ENCODE data around the gene PREP.
"Not testable (repeated sequence)": the region's sequence is repeated elsewhere in the genome, so short reads cannot be mapped to it uniquely, and the experiment has no call there.

The PREP gene

GRCh38 chr6:105428342-105428957 lies 25.6 kb upstream of the PREP start:
- peak overlapping the region; percentile 86 for H3K27ac ChIP-seq (ENCODE audit: low read length, poor library complexity, severe bottlenecking)
- no peak overlapping the region for H3K4ac ChIP-seq (ENCODE audit: low read depth in 1 of 2, low read length in 2 of 2)
- H2BK5ac ChIP-seq (ENCODE audit: low read depth, low read length, poor library complexity, severe bottlenecking), result no peak overlapping the region
- peaks cover 0 to 2% of the 10 kb centered on the region in 2 experiments for H3K27me3 ChIP-seq (ENCODE audit: control insufficient read depth in 1 of 2, insufficient read depth in 1 of 2, low read length in 2 of 2)
- H3K4me3 ChIP-seq (ENCODE audit: insufficient read depth in 1 of 2, low read depth in 1 of 2, low read length in 2 of 2), result peak overlapping the region in 1 of 2 experiments; percentile 6
- no peak overlapping the region for H2AK5ac ChIP-seq (ENCODE audit: low read length, severe bottlenecking)
- H2BK12ac ChIP-seq (ENCODE audit: low read length in 2 of 2), result no peak overlapping the region
- no peak overlapping the region for H3K4me2 ChIP-seq (ENCODE audit: low read length, poor library complexity, severe bottlenecking)
- H3K36me3 ChIP-seq (ENCODE audit: control insufficient read depth in 1 of 2, insufficient read depth in 2 of 2, low read depth in 1 of 2, low read length in 2 of 2), result no peaks in the 10 kb centered on the region
- H3K14ac ChIP-seq (ENCODE audit: low read length in 2 of 2), result no peak overlapping the region
- H2BK15ac ChIP-seq (ENCODE audit: low read depth, poor library complexity, severe bottlenecking), result no peak overlapping the region
- H3K9me3 ChIP-seq (ENCODE audit: control insufficient read depth, low read length), result no peaks in the 10 kb centered on the region
- no peak overlapping the region for H4K91ac ChIP-seq (ENCODE audit: low read length)
- H3K23ac ChIP-seq (ENCODE audit: low read length in 2 of 2), result no peak overlapping the region
- H3K79me1 ChIP-seq (replicated peaks; ENCODE audit: low read length, poor library complexity, severe bottlenecking), result no peaks in the 10 kb centered on the region
- WGBS, result 29% methylated on average over 5 of the region's 5 CpGs
- H4K8ac ChIP-seq (ENCODE audit: low read length), result peak overlapping the region; percentile 38
- no peak overlapping the region for H3K18ac ChIP-seq (ENCODE audit: low read depth in 1 of 2, low read length in 2 of 2)
- peak overlapping the region; percentile 56 for H3K9ac ChIP-seq (ENCODE audit: low read length)
- DNase-seq, result peak; percentile 62
- H2BK120ac ChIP-seq (ENCODE audit: low read depth, low read length), result no peak overlapping the region
- H3K4me1 ChIP-seq (ENCODE audit: control insufficient read depth, insufficient read depth, low read depth, low read length), result peaks cover 10% of the 10 kb centered on the region
- no peak overlapping the region for H2AFZ ChIP-seq (ENCODE audit: low read depth, low read length)

- H3K9ac ChIP-seq (ENCODE audit: low read length), result no peak overlapping the region
- no peak overlapping the region for H3K4me3 ChIP-seq (ENCODE audit: insufficient read depth in 1 of 2, low read depth in 1 of 2, low read length in 2 of 2)
- H4K91ac ChIP-seq (ENCODE audit: low read length), result no peak overlapping the region
- H3K27me3 ChIP-seq (ENCODE audit: control insufficient read depth in 1 of 2, insufficient read depth in 1 of 2, low read length in 2 of 2), result peaks cover 0 to 5% of the 10 kb centered on the region in 2 experiments
- H3K9me3 ChIP-seq (ENCODE audit: control insufficient read depth, low read length), result no peaks in the 10 kb centered on the region
- H3K27ac ChIP-seq (ENCODE audit: low read length, poor library complexity, severe bottlenecking), result no peak overlapping the region
- no peak overlapping the region for H2BK5ac ChIP-seq (ENCODE audit: low read depth, low read length, poor library complexity, severe bottlenecking)
- H2AFZ ChIP-seq (ENCODE audit: low read depth, low read length), result no peak overlapping the region
- DNase-seq, result peak; percentile 66
- H4K8ac ChIP-seq (ENCODE audit: low read length), result no peak overlapping the region
- no peak overlapping the region for H2BK120ac ChIP-seq (ENCODE audit: low read depth, low read length)
- H3K18ac ChIP-seq (ENCODE audit: low read depth in 1 of 2, low read length in 2 of 2), result no peak overlapping the region
- no peak overlapping the region for H3K23ac ChIP-seq (ENCODE audit: low read length in 2 of 2)
- no peak overlapping the region for H3K4me2 ChIP-seq (ENCODE audit: low read length, poor library complexity, severe bottlenecking)
- WGBS, result 29% methylated on average over 6 of the region's 7 CpGs
- H2AK5ac ChIP-seq (ENCODE audit: low read length, severe bottlenecking), result no peak overlapping the region
- H3K4ac ChIP-seq (ENCODE audit: low read depth in 1 of 2, low read length in 2 of 2), result no peak overlapping the region
- no peaks in the 10 kb centered on the region for H3K79me1 ChIP-seq (replicated peaks; ENCODE audit: low read length, poor library complexity, severe bottlenecking)
- H3K4me1 ChIP-seq (ENCODE audit: control insufficient read depth, insufficient read depth, low read depth, low read length), result peaks cover 2% of the 10 kb centered on the region
- no peak overlapping the region for H2BK15ac ChIP-seq (ENCODE audit: low read depth, poor library complexity, severe bottlenecking)
- H3K14ac ChIP-seq (ENCODE audit: low read length in 2 of 2), result no peak overlapping the region
- no peak overlapping the region for H2BK12ac ChIP-seq (ENCODE audit: low read length in 2 of 2)
- H3K36me3 ChIP-seq (ENCODE audit: control insufficient read depth in 1 of 2, insufficient read depth in 2 of 2, low read depth in 1 of 2, low read length in 2 of 2), result no peaks in the 10 kb centered on the region
Observed at GRCh38 chr6:105424175-105424783, 21.4 kb upstream of the PREP start.

- not testable (repeated sequence) for H2BK15ac ChIP-seq (ENCODE audit: low read depth, poor library complexity, severe bottlenecking); H3K4me1 ChIP-seq (ENCODE audit: control insufficient read depth, insufficient read depth, low read depth, low read length)
Observed at GRCh38 chr6:105416971-105417370, 14.1 kb upstream of the PREP start.

GRCh38 chr6:105409734-105410133 lies 6.9 kb upstream of the PREP start:
- Histone ChIP-seq H3K27me3 (ENCODE audit: control insufficient read depth in 1 of 2, insufficient read depth in 1 of 2, low read length in 2 of 2) (peaks cover 3 to 16% of the 10 kb centered on the region in 2 experiments), H4K8ac (ENCODE audit: low read length) (no peak overlapping the region), H3K79me1 (replicated peaks; ENCODE audit: low read length, poor library complexity, severe bottlenecking) (no peaks in the 10 kb centered on the region), H3K9ac (ENCODE audit: low read length) (no peak overlapping the region), H2BK120ac (ENCODE audit: low read depth, low read length) (no peak overlapping the region), H2BK5ac (ENCODE audit: low read depth, low read length, poor library complexity, severe bottlenecking) (no peak overlapping the region), H3K14ac (ENCODE audit: low read length in 2 of 2) (no peak overlapping the region), H3K27ac (ENCODE audit: low read length, poor library complexity, severe bottlenecking) (no peak overlapping the region), H3K23ac (ENCODE audit: low read length in 2 of 2) (no peak overlapping the region), H3K4me1 (ENCODE audit: control insufficient read depth, insufficient read depth, low read depth, low read length) (no peaks in the 10 kb centered on the region), H2BK15ac (ENCODE audit: low read depth, poor library complexity, severe bottlenecking) (no peak overlapping the region), H3K4me2 (ENCODE audit: low read length, poor library complexity, severe bottlenecking) (no peak overlapping the region), H3K4ac (ENCODE audit: low read depth in 1 of 2, low read length in 2 of 2) (no peak overlapping the region), H4K91ac (ENCODE audit: low read length) (no peak overlapping the region), H3K36me3 (ENCODE audit: control insufficient read depth in 1 of 2, insufficient read depth in 2 of 2, low read depth in 1 of 2, low read length in 2 of 2) (no peaks in the 10 kb centered on the region), H3K18ac (ENCODE audit: low read depth in 1 of 2, low read length in 2 of 2) (no peak overlapping the region), H2AK5ac (ENCODE audit: low read length, severe bottlenecking) (no peak overlapping the region), H3K9me3 (ENCODE audit: control insufficient read depth, low read length) (peaks cover 12% of the 10 kb centered on the region), H2AFZ (ENCODE audit: low read depth, low read length) (no peak overlapping the region), H3K4me3 (ENCODE audit: insufficient read depth in 1 of 2, low read depth in 1 of 2, low read length in 2 of 2) (no peak overlapping the region), H2BK12ac (ENCODE audit: low read length in 2 of 2) (no peak overlapping the region)
- WGBS, result 100% methylated on average over 1 of the region's 1 CpG
- no peak for DNase-seq

More at GRCh38 chr6:105416971-105417370, 14.1 kb upstream of the PREP start:
- H3K18ac ChIP-seq (ENCODE audit: low read depth in 1 of 2, low read length in 2 of 2); H3K4me3 ChIP-seq (ENCODE audit: insufficient read depth in 1 of 2, low read depth in 1 of 2, low read length in 2 of 2); H3K23ac ChIP-seq (ENCODE audit: low read length in 2 of 2); H4K8ac ChIP-seq (ENCODE audit: low read length); H3K27ac ChIP-seq (ENCODE audit: low read length, poor library complexity, severe bottlenecking); H3K4me2 ChIP-seq (ENCODE audit: low read length, poor library complexity, severe bottlenecking); H3K14ac ChIP-seq (ENCODE audit: low read length in 2 of 2); H3K4ac ChIP-seq (ENCODE audit: low read depth in 1 of 2, low read length in 2 of 2); DNase-seq; H3K79me1 ChIP-seq (replicated peaks; ENCODE audit: low read length, poor library complexity, severe bottlenecking); H3K9ac ChIP-seq (ENCODE audit: low read length); H3K27me3 ChIP-seq (ENCODE audit: control insufficient read depth in 1 of 2, insufficient read depth in 1 of 2, low read length in 2 of 2); H2AK5ac ChIP-seq (ENCODE audit: low read length, severe bottlenecking); H2AFZ ChIP-seq (ENCODE audit: low read depth, low read length); H4K91ac ChIP-seq (ENCODE audit: low read length); H3K36me3 ChIP-seq (ENCODE audit: control insufficient read depth in 1 of 2, insufficient read depth in 2 of 2, low read depth in 1 of 2, low read length in 2 of 2); H2BK12ac ChIP-seq (ENCODE audit: low read length in 2 of 2); H2BK120ac ChIP-seq (ENCODE audit: low read depth, low read length); H2BK5ac ChIP-seq (ENCODE audit: low read depth, low read length, poor library complexity, severe bottlenecking): not testable (repeated sequence)
- H3K9me3 ChIP-seq (ENCODE audit: control insufficient read depth, low read length), result peaks cover 19% of the 10 kb centered on the region
- no CpG with 5 or more reads among the region's 2 CpGs for WGBS
